HEK293 (cell line): ENCODE measurements around the gene PLEKHH3.

ENCODE experiments used
- BCL11B ChIP-seq: fragments of 450-650 bp; formaldehyde crosslinking; IDR thresholded peaks from 2 replicates; pipeline ENCODE4 v1.5.1; 2016; ENCODE audit warnings: low read depth, missing biosample characterization, missing genetic modification characterization
- GFI1B ChIP-seq: fragments of 450-650 bp; formaldehyde crosslinking; IDR thresholded peaks from 2 replicates; pipeline ENCODE4 v1.5.1; 2016; ENCODE audit warnings: missing biosample characterization, missing genetic modification characterization
- GLIS2 ChIP-seq: fragments of 450-650 bp; formaldehyde crosslinking; IDR thresholded peaks from 2 replicates; pipeline ENCODE4 v1.5.1; 2016; ENCODE audit warnings: missing biosample characterization, missing genetic modification characterization
- MZF1 ChIP-seq: fragments of 450-650 bp; formaldehyde crosslinking; IDR thresholded peaks from 2 replicates; pipeline ENCODE4 v1.5.1; 2017; ENCODE audit warnings: missing biosample characterization, missing genetic modification characterization, borderline replicate concordance
- OSR2 ChIP-seq: fragments of 450-650 bp; formaldehyde crosslinking; IDR thresholded peaks from 2 replicates; pipeline ENCODE4 v1.5.1; 2016; ENCODE audit warnings: missing biosample characterization, missing genetic modification characterization
- REPIN1 ChIP-seq: fragments of 450-650 bp; formaldehyde crosslinking; IDR thresholded peaks from 2 replicates; pipeline ENCODE4 v1.5.1; 2017; ENCODE audit warnings: missing biosample characterization, missing genetic modification characterization, low read depth
- SCRT2 ChIP-seq: fragments of 450-650 bp; formaldehyde crosslinking; IDR thresholded peaks from 2 replicates; pipeline ENCODE4 v1.5.1; 2016; ENCODE audit warnings: missing biosample characterization, missing genetic modification characterization
- SP2 ChIP-seq: fragments of 450-650 bp; formaldehyde crosslinking; IDR thresholded peaks from 2 replicates; pipeline ENCODE4 v1.5.1; 2016; ENCODE audit warnings: missing biosample characterization, missing genetic modification characterization
- YY2 ChIP-seq: fragments of 450-650 bp; formaldehyde crosslinking; IDR thresholded peaks from 2 replicates; pipeline ENCODE4 v1.5.1; 2016; ENCODE audit warnings: missing biosample characterization, missing genetic modification characterization
- ZBTB1 ChIP-seq: fragments of 450-650 bp; formaldehyde crosslinking; IDR thresholded peaks from 2 replicates; pipeline ENCODE4 v1.5.1; 2016; ENCODE audit warnings: missing biosample characterization, missing genetic modification characterization
- ZEB2 ChIP-seq: fragments of 450-650 bp; formaldehyde crosslinking; IDR thresholded peaks from 2 replicates; pipeline ENCODE4 v1.5.1; 2016; ENCODE audit warnings: missing biosample characterization, missing genetic modification characterization
- ZNF114 ChIP-seq: fragments of 450-650 bp; formaldehyde crosslinking; IDR thresholded peaks from 2 replicates; pipeline ENCODE4 v1.5.0; 2017; ENCODE audit warnings: missing biosample characterization, missing genetic modification characterization
- ZNF132 ChIP-seq: fragments of 450-650 bp; formaldehyde crosslinking; IDR thresholded peaks from 2 replicates; pipeline ENCODE4 v1.5.1; 2017; ENCODE audit warnings: missing biosample characterization, missing genetic modification characterization, borderline replicate concordance
- ZNF2 ChIP-seq: fragments of 450-650 bp; formaldehyde crosslinking; IDR thresholded peaks from 2 replicates; pipeline ENCODE4 v1.5.1; 2016; ENCODE audit warnings: missing biosample characterization, missing genetic modification characterization
- ZNF221 ChIP-seq: fragments of 450-650 bp; formaldehyde crosslinking; IDR thresholded peaks from 2 replicates; pipeline ENCODE4 v1.5.1; 2017; ENCODE audit warnings: missing biosample characterization, missing genetic modification characterization, borderline replicate concordance
- ZNF248 ChIP-seq: fragments of 450-650 bp; formaldehyde crosslinking; IDR thresholded peaks from 2 replicates; pipeline ENCODE4 v1.5.1; 2017; ENCODE audit warnings: missing biosample characterization, missing genetic modification characterization
- ZNF335 ChIP-seq: fragments of 450-650 bp; formaldehyde crosslinking; conservative IDR thresholded peaks from 2 replicates; pipeline ENCODE4 v1.5.1; 2016; ENCODE audit warnings: missing biosample characterization, missing genetic modification characterization
- ZNF341 ChIP-seq: fragments of 450-650 bp; formaldehyde crosslinking; IDR thresholded peaks from 2 replicates; pipeline ENCODE4; 2016; ENCODE audit warnings: low read depth, missing biosample characterization, missing genetic modification characterization
- ZNF398 ChIP-seq: fragments of 450-650 bp; formaldehyde crosslinking; IDR thresholded peaks from 2 replicates; pipeline ENCODE4 v1.5.1; 2017; ENCODE audit warnings: missing biosample characterization, missing genetic modification characterization
- ZNF416 ChIP-seq: fragments of 450-650 bp; formaldehyde crosslinking; IDR thresholded peaks from 2 replicates; pipeline ENCODE4 v1.5.1; 2016; ENCODE audit warnings: missing biosample characterization, missing genetic modification characterization
- ZNF48 ChIP-seq: fragments of 450-650 bp; formaldehyde crosslinking; IDR thresholded peaks from 2 replicates; pipeline ENCODE4 v1.5.1; 2016; ENCODE audit warnings: missing biosample characterization, missing genetic modification characterization
- ZNF501 ChIP-seq: fragments of 450-650 bp; formaldehyde crosslinking; IDR thresholded peaks from 2 replicates; pipeline ENCODE4 v1.5.1; 2016; ENCODE audit warnings: missing biosample characterization, missing genetic modification characterization
- ZNF513 ChIP-seq: fragments of 450-650 bp; IDR thresholded peaks from 2 replicates; pipeline ENCODE4 v1.5.1; 2018; ENCODE audit warnings: missing biosample characterization, missing genetic modification characterization
- ZNF530 ChIP-seq: fragments of 450-650 bp; formaldehyde crosslinking; IDR thresholded peaks from 2 replicates; pipeline ENCODE4 v1.5.1; 2016; ENCODE audit warnings: low read depth, missing biosample characterization, missing genetic modification characterization
- ZNF658 ChIP-seq: fragments of 450-650 bp; formaldehyde crosslinking; IDR thresholded peaks from 2 replicates; pipeline ENCODE4; 2016; ENCODE audit warnings: missing biosample characterization, missing genetic modification characterization
- ZNF76 ChIP-seq: fragments of 450-650 bp; formaldehyde crosslinking; IDR thresholded peaks from 2 replicates; pipeline ENCODE4; 2016; ENCODE audit warnings: low read depth, missing biosample characterization, missing genetic modification characterization, borderline replicate concordance
- ZNF791 ChIP-seq: fragments of 450-650 bp; formaldehyde crosslinking; IDR thresholded peaks from 2 replicates; pipeline ENCODE4 v1.5.1; 2016; ENCODE audit warnings: missing biosample characterization, missing genetic modification characterization
- ZNF830 ChIP-seq: fragments of 450-650 bp; IDR thresholded peaks from 2 replicates; pipeline ENCODE4 v1.5.0; 2018; ENCODE audit warnings: missing biosample characterization, missing genetic modification characterization, low read depth, mild to moderate bottlenecking, moderate library complexity
- ZXDB ChIP-seq: fragments of 450-650 bp; formaldehyde crosslinking; IDR thresholded peaks from 2 replicates; pipeline ENCODE4 v1.5.1; 2016; ENCODE audit warnings: missing biosample characterization, missing genetic modification characterization
- TF ChIP-seq, protein P1 (sequence below): fragments of 450-650 bp; formaldehyde crosslinking; IDR thresholded peaks from 2 replicates; pipeline ENCODE4 v1.5.1; 2016; ENCODE audit warnings: missing biosample characterization, missing genetic modification characterization, borderline replicate concordance
- TF ChIP-seq, protein P2 (sequence below): fragments of 450-650 bp; formaldehyde crosslinking; IDR thresholded peaks from 2 replicates; pipeline ENCODE4 v1.5.1; 2016; ENCODE audit warnings: missing biosample characterization, missing genetic modification characterization

PLEKHH3 gene

DNA sequence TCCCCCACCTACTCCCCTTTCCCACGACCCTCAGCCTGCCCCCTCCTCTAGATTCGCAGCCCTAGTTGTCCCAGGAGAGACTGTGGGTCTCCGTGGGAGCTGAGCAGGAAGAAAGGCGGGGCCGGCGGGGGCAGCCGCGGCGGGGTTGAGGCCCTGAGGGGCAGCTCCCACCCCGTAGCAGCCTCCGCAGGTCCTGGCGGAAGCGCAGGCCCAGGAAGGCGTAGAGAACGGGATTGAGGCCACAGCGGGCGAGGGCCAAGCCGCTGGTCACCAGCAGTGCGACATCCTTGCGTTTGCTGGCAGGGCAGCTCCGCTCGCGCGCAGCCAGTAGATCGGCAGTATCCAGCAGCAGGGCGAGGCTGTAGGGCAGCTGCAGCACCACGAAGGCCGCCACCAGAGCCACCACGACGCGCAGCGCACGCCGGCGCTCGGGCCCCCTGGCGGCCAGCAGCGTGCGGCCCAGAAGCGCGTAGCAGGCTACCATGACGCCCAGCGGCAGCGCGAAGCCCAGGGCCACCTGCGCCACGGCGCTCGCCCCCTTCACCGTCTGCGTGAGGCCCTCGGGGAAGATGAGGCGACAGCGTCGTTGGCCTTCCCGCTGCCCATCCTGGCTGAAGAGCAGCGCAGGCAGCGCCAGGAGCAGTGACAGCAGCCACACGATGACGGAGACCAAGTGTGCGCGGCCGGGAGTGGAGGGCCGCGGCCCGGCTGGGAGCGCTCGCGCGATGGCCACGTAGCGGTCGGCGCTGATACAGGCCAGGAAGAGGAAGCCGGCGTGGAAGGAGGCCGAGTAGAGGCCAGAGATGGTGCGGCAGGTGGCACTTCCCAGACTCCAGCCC lies 2.9 kb upstream of the PLEKHH3 start (continued):
- TF ChIP-seq, protein P1, sequence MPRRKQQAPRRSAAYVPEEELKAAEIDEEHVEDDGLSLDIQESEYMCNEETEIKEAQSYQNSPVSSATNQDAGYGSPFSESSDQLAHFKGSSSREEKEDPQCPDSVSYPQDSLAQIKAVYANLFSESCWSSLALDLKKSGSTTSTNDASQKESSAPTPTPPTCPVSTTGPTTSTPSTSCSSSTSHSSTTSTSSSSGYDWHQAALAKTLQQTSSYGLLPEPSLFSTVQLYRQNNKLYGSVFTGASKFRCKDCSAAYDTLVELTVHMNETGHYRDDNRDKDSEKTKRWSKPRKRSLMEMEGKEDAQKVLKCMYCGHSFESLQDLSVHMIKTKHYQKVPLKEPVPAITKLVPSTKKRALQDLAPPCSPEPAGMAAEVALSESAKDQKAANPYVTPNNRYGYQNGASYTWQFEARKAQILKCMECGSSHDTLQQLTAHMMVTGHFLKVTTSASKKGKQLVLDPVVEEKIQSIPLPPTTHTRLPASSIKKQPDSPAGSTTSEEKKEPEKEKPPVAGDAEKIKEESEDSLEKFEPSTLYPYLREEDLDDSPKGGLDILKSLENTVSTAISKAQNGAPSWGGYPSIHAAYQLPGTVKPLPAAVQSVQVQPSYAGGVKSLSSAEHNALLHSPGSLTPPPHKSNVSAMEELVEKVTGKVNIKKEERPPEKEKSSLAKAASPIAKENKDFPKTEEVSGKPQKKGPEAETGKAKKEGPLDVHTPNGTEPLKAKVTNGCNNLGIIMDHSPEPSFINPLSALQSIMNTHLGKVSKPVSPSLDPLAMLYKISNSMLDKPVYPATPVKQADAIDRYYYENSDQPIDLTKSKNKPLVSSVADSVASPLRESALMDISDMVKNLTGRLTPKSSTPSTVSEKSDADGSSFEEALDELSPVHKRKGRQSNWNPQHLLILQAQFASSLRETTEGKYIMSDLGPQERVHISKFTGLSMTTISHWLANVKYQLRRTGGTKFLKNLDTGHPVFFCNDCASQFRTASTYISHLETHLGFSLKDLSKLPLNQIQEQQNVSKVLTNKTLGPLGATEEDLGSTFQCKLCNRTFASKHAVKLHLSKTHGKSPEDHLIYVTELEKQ (tag by site-specific recombination): no peak
- no peak for TF ChIP-seq BCL11B
- TF ChIP-seq ZNF513 (tag by site-specific recombination): no peak
- TF ChIP-seq ZBTB1 (tag by site-specific recombination): no peak
- TF ChIP-seq, protein P2, sequence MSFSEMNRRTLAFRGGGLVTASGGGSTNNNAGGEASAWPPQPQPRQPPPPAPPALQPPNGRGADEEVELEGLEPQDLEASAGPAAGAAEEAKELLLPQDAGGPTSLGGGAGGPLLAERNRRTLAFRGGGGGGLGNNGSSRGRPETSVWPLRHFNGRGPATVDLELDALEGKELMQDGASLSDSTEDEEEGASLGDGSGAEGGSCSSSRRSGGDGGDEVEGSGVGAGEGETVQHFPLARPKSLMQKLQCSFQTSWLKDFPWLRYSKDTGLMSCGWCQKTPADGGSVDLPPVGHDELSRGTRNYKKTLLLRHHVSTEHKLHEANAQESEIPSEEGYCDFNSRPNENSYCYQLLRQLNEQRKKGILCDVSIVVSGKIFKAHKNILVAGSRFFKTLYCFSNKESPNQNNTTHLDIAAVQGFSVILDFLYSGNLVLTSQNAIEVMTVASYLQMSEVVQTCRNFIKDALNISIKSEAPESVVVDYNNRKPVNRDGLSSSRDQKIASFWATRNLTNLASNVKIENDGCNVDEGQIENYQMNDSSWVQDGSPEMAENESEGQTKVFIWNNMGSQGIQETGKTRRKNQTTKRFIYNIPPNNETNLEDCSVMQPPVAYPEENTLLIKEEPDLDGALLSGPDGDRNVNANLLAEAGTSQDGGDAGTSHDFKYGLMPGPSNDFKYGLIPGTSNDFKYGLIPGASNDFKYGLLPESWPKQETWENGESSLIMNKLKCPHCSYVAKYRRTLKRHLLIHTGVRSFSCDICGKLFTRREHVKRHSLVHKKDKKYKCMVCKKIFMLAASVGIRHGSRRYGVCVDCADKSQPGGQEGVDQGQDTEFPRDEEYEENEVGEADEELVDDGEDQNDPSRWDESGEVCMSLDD (tag by site-specific recombination): 0 out of 2 replicates have a peak, but pooled peaks have one; percentile 24
- TF ChIP-seq OSR2 (tag by site-specific recombination): peak; percentile 53
- TF ChIP-seq GFI1B (tag by site-specific recombination): no peak
- peak; percentile 85 for TF ChIP-seq GLIS2
- TF ChIP-seq ZNF335 (tag by site-specific recombination): peak; percentile 99
- TF ChIP-seq SP2 (tag by site-specific recombination): peak; percentile 72
- no peak for TF ChIP-seq ZNF658 (tag by site-specific recombination)
- peak; percentile 56; the same call in 1 of the 2 replicates for TF ChIP-seq ZEB2 (tag by site-specific recombination)
- peak; percentile 56 for TF ChIP-seq ZNF341 (tag by site-specific recombination)
- TF ChIP-seq ZNF830: no peak
- no peak for TF ChIP-seq MZF1 (tag by site-specific recombination)
- peak; percentile 76; the same call in 1 of the 2 replicates for TF ChIP-seq ZNF76 (tag by site-specific recombination)
- peak; percentile 53 for TF ChIP-seq SCRT2 (tag by site-specific recombination)
- TF ChIP-seq ZNF48 (tag by site-specific recombination): no peak
- peak; percentile 90 for TF ChIP-seq ZNF2 (tag by site-specific recombination)
- TF ChIP-seq ZNF398 (tag by site-specific recombination): peak; percentile 78
- TF ChIP-seq ZNF221: no peak
- TF ChIP-seq ZXDB (tag by site-specific recombination): peak; percentile 45; the same call in 1 of the 2 replicates
- no peak for TF ChIP-seq ZNF530 (tag by site-specific recombination)
- no peak; the same call in none of the 2 replicates for TF ChIP-seq YY2 (tag by site-specific recombination)
- TF ChIP-seq ZNF114: no peak
- TF ChIP-seq ZNF791 (tag by site-specific recombination): no peak
- no peak for TF ChIP-seq ZNF248 (tag by site-specific recombination)
- no peak for TF ChIP-seq ZNF501 (tag by site-specific recombination)
- no peak for TF ChIP-seq ZNF416 (tag by site-specific recombination)
- TF ChIP-seq ZNF132: no peak
- no peak for TF ChIP-seq REPIN1
